Fibroblast of lung (primary cell): ENCODE results near the gene TSPYL2.

ENCODE experiments used
- CTCF ChIP-seq, 2 donors: IDR thresholded peaks in 1 of 2; conservative IDR thresholded peaks in 1 of 2; 1 replicate in 1 of 2; 2 replicates in 1 of 2; pipeline ENCODE4 v1.5.1; 2011 to 2012; ENCODE audit warnings: low read length in 2 of 2, control low read depth in 1 of 2, inconsistent platforms in 1 of 2, low read depth in 1 of 2, mild to moderate bottlenecking in 1 of 2
- EZH2 ChIP-seq: IDR thresholded peaks from 2 replicates; pipeline ENCODE4 v1.5.1; 2012; ENCODE audit warnings: low read length, control low read depth, mild to moderate bottlenecking; ENCODE audit errors: missing control alignments

GRCh38 chrX:53116101-53116500 is 33.9 kb downstream of the TSPYL2 start:
- no peak for TF ChIP-seq CTCF (conservative IDR thresholded peaks at IDR 0.05 in 1 of 2, IDR thresholded peaks at IDR 0.05 in 1 of 2; ENCODE audit: low read depth in 1 of 2, low read length in 2 of 2)
- no peak for TF ChIP-seq EZH2
